K562 (cell line): ENCODE measurements around the gene NIPBL. TPM values are rescaled to one million over a fixed set of nuclear protein-coding genes. Genes with fewer than 3 reads are reported as not detected.
A peak's percentile ranks its signal among the peaks of the same experiment; 100 is the strongest.

Experiments used
- ATAC-seq: fragments of 200-7000 bp; cut with Tn5 transposase; 3 replicates; pipeline ENCODE4 v1.9.1; 2020; ENCODE audit warnings: moderate library complexity
- BruUV-seq: library from RNA; stranded (reverse); fragments of 400-500 nt; replicated peaks from 2 replicates; lab custom pipeline; 2021; lab: Mats Ljungman, UMichigan
- CTCF ChIA-PET: fragments of 300-600 bp; formaldehyde crosslinking; extraction: SDS; loops from one replicate; lab custom pipeline; 2021; ENCODE audit warnings: low intra/inter-chr PET ratio; lab: Yijun Ruan, JAX
- POLR2A ChIA-PET: fragments of 300-600, 350-650 bp; sonication (Branson Sonifier 250); formaldehyde crosslinking; extraction: SDS; loops from one replicate; lab custom pipeline; 2021; ENCODE audit warnings: antibody characterized with exemption, inconsistent platforms; lab: Yijun Ruan, JAX
- DNase-seq, 4 experiments: peaks; one replicate each; pipeline versions ENCODE4 v3.0.0 to v3.0.0-alpha.2; 2011 to 2018; ENCODE audit warnings: low spot score in 3 of 4, mixed read lengths in 3 of 4; ENCODE audit errors: extremely low read depth in 1 of 4
- FAIRE-seq: peaks from 2 replicates; lab custom pipeline; 2011; peaks lifted over from hg19 to GRCh38; lab: Jason Lieb, UNC
- H2AFZ ChIP-seq: 2 replicates; pipeline ENCODE4 v1.6.0; 2011; ENCODE audit warnings: low read depth, low read length, control low read depth, inconsistent platforms
- H3K27ac ChIP-seq: fragments of 200-600 bp; 3 replicates; pipeline ENCODE4 v1.8.0; 2011; ENCODE audit warnings: low read depth, mild to moderate bottlenecking, control low read depth, inconsistent platforms, low read length, moderate library complexity, mixed read lengths; ENCODE audit errors: extremely low read depth
- H3K27me3 ChIP-seq, 2 experiments: fragments of 300-600 bp in 1 of 2; 2 replicates in 1 of 2; 3 replicates in 1 of 2; pipeline versions ENCODE4 v1.6.0 to v1.8.0; 2011; ENCODE audit warnings: inconsistent platforms in 2 of 2, low read length in 2 of 2, mild to moderate bottlenecking in 1 of 2, mixed read lengths in 1 of 2, moderate library complexity in 1 of 2; ENCODE audit not compliant: control insufficient read depth in 2 of 2, insufficient read depth in 2 of 2
- H3K36me3 ChIP-seq: fragments of 300-600 bp; 3 replicates; pipeline ENCODE4 v1.8.0; 2011; ENCODE audit warnings: mild to moderate bottlenecking, low read length, inconsistent platforms; ENCODE audit not compliant: control insufficient read depth, insufficient read depth
- H3K4me1 ChIP-seq, 2 experiments: fragments of 200-600 bp in 1 of 2; replicated peaks in 1 of 2; 2 replicates in 1 of 2; 3 replicates in 1 of 2; pipeline versions ENCODE4 v1.5.1 to v1.8.0; 2011; ENCODE audit warnings: inconsistent platforms in 2 of 2, low read length in 2 of 2, mild to moderate bottlenecking in 1 of 2, mixed read lengths in 1 of 2, moderate library complexity in 1 of 2; ENCODE audit not compliant: control insufficient read depth in 2 of 2, insufficient read depth in 2 of 2
- H3K4me2 ChIP-seq: 2 replicates; pipeline ENCODE4 v1.6.1; 2011; ENCODE audit warnings: low read length, control low read depth, inconsistent platforms, mixed read lengths; ENCODE audit not compliant: insufficient read depth
- H3K4me3 ChIP-seq: fragments of 200-600 bp; sonication (generic), shearing (Covaris generic); 2 replicates; pipeline ENCODE4 v1.5.1; 2016; ENCODE audit warnings: control low read depth, inconsistent platforms
- H3K79me2 ChIP-seq: fragments of 200-600 bp; 3 replicates; pipeline ENCODE4 v1.8.0; 2011; ENCODE audit warnings: low read length, inconsistent platforms; ENCODE audit not compliant: control insufficient read depth, insufficient read depth
- H3K9ac ChIP-seq, 2 experiments: 2 replicates each; pipeline versions ENCODE4 v1.6.0 to v1.6.1; 2011; ENCODE audit warnings: low read depth in 2 of 2, low read length in 2 of 2, control low read depth in 1 of 2, inconsistent platforms in 1 of 2, mild to moderate bottlenecking in 1 of 2, mixed read lengths in 1 of 2; ENCODE audit not compliant: insufficient read depth in 1 of 2
- H3K9me1 ChIP-seq: one replicate; pipeline ENCODE4 v1.6.0; 2011; ENCODE audit warnings: inconsistent platforms, mild to moderate bottlenecking, low read length, moderate library complexity; ENCODE audit not compliant: control insufficient read depth, insufficient read depth
- H3K9me3 ChIP-seq: replicated peaks from 2 replicates; pipeline ENCODE4 v1.5.1; 2011; ENCODE audit warnings: low read depth, low read length, inconsistent platforms; ENCODE audit not compliant: control insufficient read depth, insufficient read depth
- H4K20me1 ChIP-seq: replicated peaks from 2 replicates; pipeline ENCODE4 v1.6.1; 2011; ENCODE audit warnings: low read length, inconsistent platforms, mixed read lengths; ENCODE audit not compliant: control insufficient read depth, insufficient read depth
- CREB3 ChIP-seq: fragments of 450-650 bp; conservative IDR thresholded peaks from 2 replicates; pipeline ENCODE4 v1.6.1; 2016; ENCODE audit warnings: missing genetic modification characterization, low read depth, mild to moderate bottlenecking, missing compliant biosample characterization, moderate library complexity
- ZBTB11 ChIP-seq, 3 experiments: fragments of 200-800 bp in 1 of 3; fragments of 250-450 bp in 1 of 3; fragments of 450-650 bp in 1 of 3; sonication (Bioruptor Pico) in 1 of 3; sonication (Bioruptor generic) in 1 of 3; formaldehyde crosslinking in 1 of 3; IDR thresholded peaks; 2 replicates each; pipeline versions ENCODE4 v1.6.1 to v1.8.0; 2016 to 2022; ENCODE audit warnings: mild to moderate bottlenecking in 2 of 3, missing genetic modification characterization in 2 of 3, missing compliant biosample characterization in 1 of 3, moderate library complexity in 1 of 3
- ZNF347 ChIP-seq: fragments of 450-650 bp; formaldehyde crosslinking; IDR thresholded peaks from 2 replicates; pipeline ENCODE4 v1.4.0; 2020; ENCODE audit warnings: low read depth, mild to moderate bottlenecking, moderate library complexity
- WGBS: fragments of 100-300 bp; shearing (Covaris generic); methylation state at CpG from one replicate; pipeline ENCODE4 v1.1.6; 2016; ENCODE audit warnings: low coverage, mixed read lengths; ENCODE audit not compliant: insufficient coverage; ENCODE audit errors: missing lambda C conversion rate; 5-methylcytosine and 5-hydroxymethylcytosine counted together
- in situ Hi-C: fragments of 300-500 bp; cut with MboI; formaldehyde crosslinking; loops from 4 replicates; pipeline ENCODE4 v1.15.0; 2018; ENCODE audit warnings: inconsistent platforms, mixed read lengths
- intact Hi-C: fragments of 100-400 bp; cut with micrococcal nuclease; formaldehyde crosslinking; loops from 2 replicates; pipeline ENCODE4 v1.14.2; 2022
- polyA plus RNA-seq, 8 experiments: library from polyadenylated mRNA; depleted of rRNA in 4 of 8; stranded (reverse) in 5 of 8; unstranded in 3 of 8; fragments of >200 nt; fragmentation: Nextera tagmentation in 2 of 8; fragmentation: Illumina TruSeq in 1 of 8; extraction: Ambion mirVana in 2 of 8; extraction: Trizol in 1 of 8; gene quantifications; 2 replicates each; pipeline versions ENCODE4 v1.2.1 to v1.2.3, GENCODE V29; 2011 to 2014; ENCODE audit warnings: inconsistent platforms in 1 of 8, missing spikeins in 1 of 8
- total RNA-seq, 7 experiments: library from RNA; depleted of rRNA in 6 of 7; stranded (reverse); fragments of >200 nt in 6 of 7; fragmentation: Illumina TruSeq in 2 of 7; extraction: Trizol in 2 of 7; gene quantifications; 2 replicates each; pipeline versions ENCODE4 v1.2.1 to v1.2.3, GENCODE V29; 2011 to 2021; ENCODE audit warnings: low replicate concordance in 1 of 7

NIPBL gene
- total and polyA plus RNA-seq, 9 of the 15 experiments (the other 6 are each of a cell fraction or from before 2014, with no cell fraction given), result 12.9 to 56.7 (median 38.9) TPM

- no peak for TF ChIP-seq ZNF347
These were observed 6.0 kb upstream of the NIPBL start (continued) for GRCh38 chr5:36870399-36871040.

- intact Hi-C loops, result loop anchor here (5.0 to 10.0 kb wide), 3 partner anchors 133 to 640 kb away; partner anchors contain the start of genes NUP155 and WDR70
These were observed 2.1 kb upstream of the NIPBL start for GRCh38 chr5:36874465-36874864.

More at GRCh38 chr5:36874465-36874864, 2.1 kb upstream of the NIPBL start:
- Histone ChIP-seq H3K4me3 (peak overlapping the region; percentile 93), H4K20me1 (peaks cover 12% of the 10 kb centered on the region; the same call in 1 of the 2 replicates), H3K9me3 (no peaks in the 10 kb centered on the region), H3K9me1 (no peaks in the 10 kb centered on the region), H3K27me3 (no peaks in the 10 kb centered on the region), H3K9ac (peak overlapping the region; percentile 3 to 92; a peak in 3 of 4 replicates), H3K36me3 (peaks cover 4% of the 10 kb centered on the region; the same call in 2 of the 3 replicates)
- ATAC-seq, result no peak
- 0 out of 2 replicates have a peak, but pooled peaks have one; percentile 50 for TF ChIP-seq CREB3 (tag)
- TF ChIP-seq ZBTB11 (CRISPR knock-in tag; IDR thresholded peaks at IDR 0.05), result no peak
- TF ChIP-seq, all 486 proteins: peak for 1
- H2AFZ ChIP-seq, result no peak overlapping the region
- peak overlapping the region; percentile 98 for H3K4me2 ChIP-seq
- peaks cover 3 to 10% of the 10 kb centered on the region in 2 experiments; a peak in 3 of 5 replicates for H3K4me1 ChIP-seq
- FAIRE-seq (no peak), DNase-seq (peak in 1 of 4 experiments; percentile 30)
- in situ Hi-C loops, result loop anchor here (5.0 kb wide), 1 partner anchor 137 kb away; no protein-coding TSS in a partner anchor
- peaks cover 97% of the 10 kb centered on the region for H3K79me2 ChIP-seq
- no TSS peak for BruUV-seq
- peak overlapping the region; percentile 93 for H3K27ac ChIP-seq
- ChIA-PET POLR2A (interaction anchor here (0.5 to 3.9 kb wide), 5 partner anchors 11 to 148 kb away, joined by 3 to 31 read pairs (median 6); no protein-coding TSS in a partner anchor), CTCF (no interaction called here)
- 2% methylated on average over 3 of the region's 3 CpGs for WGBS
